ENCODE results near the gene PLXDC2.
"Not testable (repeated sequence)": the region's sequence is repeated elsewhere in the genome, so short reads cannot be mapped to it uniquely, and the experiment has no call there.

PLXDC2 gene

GRCh38 chr10:19999431-19999830 is 183.2 kb downstream of the PLXDC2 start:
- no peak for DNase-seq (ENCODE audit: low read depth)
- no peak for TF ChIP-seq CTCF (IDR thresholded peaks at IDR 0.05; ENCODE audit: control insufficient read depth, insufficient read depth, low read depth, low read length, missing control alignments)
- H3K4me3 ChIP-seq (ENCODE audit: control insufficient read depth, low read depth, low read length), result no peak overlapping the region

GRCh38 chr10:20002026-20002425 is 185.8 kb downstream of the PLXDC2 start:
- H3K4me3 ChIP-seq (ENCODE audit: control insufficient read depth, low read depth, low read length); DNase-seq (ENCODE audit: low read depth): not testable (repeated sequence)

- DNase-seq (ENCODE audit: low read depth), result no peak
- H3K4me3 ChIP-seq (ENCODE audit: control insufficient read depth, low read depth, low read length), result no peak overlapping the region
- TF ChIP-seq CTCF (IDR thresholded peaks at IDR 0.05; ENCODE audit: control insufficient read depth, insufficient read depth, low read depth, low read length, missing control alignments), result no peak
Observed at GRCh38 chr10:20002657-20003056, 186.4 kb downstream of the PLXDC2 start.

- H3K4me3 ChIP-seq (ENCODE audit: control insufficient read depth, low read depth, low read length), result no peak overlapping the region
- DNase-seq (ENCODE audit: low read depth), result no peak
- no peak for TF ChIP-seq CTCF (IDR thresholded peaks at IDR 0.05; ENCODE audit: control insufficient read depth, insufficient read depth, low read depth, low read length, missing control alignments)
Observed at GRCh38 chr10:20004087-20004523, 187.9 kb downstream of the PLXDC2 start.

- TF ChIP-seq CTCF (IDR thresholded peaks at IDR 0.05; ENCODE audit: control insufficient read depth, insufficient read depth, low read depth, low read length, missing control alignments), result no peak
- DNase-seq (ENCODE audit: low read depth), result no peak
- no peak overlapping the region for H3K4me3 ChIP-seq (ENCODE audit: control insufficient read depth, low read depth, low read length)
Observed at GRCh38 chr10:20005638-20006037, 189.4 kb downstream of the PLXDC2 start.

DNA sequence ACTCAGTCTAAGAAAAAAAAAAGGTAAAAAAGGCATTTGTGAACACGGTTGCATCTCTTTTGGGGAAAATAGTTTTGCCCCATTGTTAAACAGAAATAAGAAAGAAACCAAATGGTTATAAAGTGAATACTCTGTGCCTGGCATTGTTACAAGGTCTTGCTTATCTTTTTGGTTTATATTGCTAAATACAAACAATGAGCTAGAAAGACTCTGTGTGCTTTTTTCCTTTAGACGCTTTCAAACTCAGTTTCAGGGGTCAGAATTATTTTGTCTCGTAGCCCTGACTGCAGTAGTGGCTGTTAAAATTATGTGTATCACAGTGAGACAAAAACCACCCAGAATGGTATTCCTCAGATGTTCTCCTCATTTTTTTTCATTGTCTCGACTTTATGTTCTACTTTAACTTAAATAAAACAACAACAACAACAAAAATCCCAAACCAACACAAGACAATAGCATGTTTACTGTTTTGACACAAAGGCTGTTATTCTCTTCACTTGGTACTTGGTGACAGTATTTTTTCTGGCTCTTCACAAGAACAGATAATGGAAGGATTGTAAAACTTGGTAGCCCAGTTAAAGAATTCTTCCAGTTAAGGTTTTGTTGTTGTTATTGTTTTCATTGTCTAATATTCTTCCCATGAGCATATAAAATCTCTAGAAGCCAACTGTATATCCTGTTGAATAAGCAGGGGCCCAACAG is 190.1 kb downstream of the PLXDC2 start:
- no peak for DNase-seq (ENCODE audit: low read depth)
- H3K4me3 ChIP-seq (ENCODE audit: control insufficient read depth, low read depth, low read length), result no peak overlapping the region
- TF ChIP-seq CTCF (IDR thresholded peaks at IDR 0.05; ENCODE audit: control insufficient read depth, insufficient read depth, low read depth, low read length, missing control alignments), result no peak

DNA sequence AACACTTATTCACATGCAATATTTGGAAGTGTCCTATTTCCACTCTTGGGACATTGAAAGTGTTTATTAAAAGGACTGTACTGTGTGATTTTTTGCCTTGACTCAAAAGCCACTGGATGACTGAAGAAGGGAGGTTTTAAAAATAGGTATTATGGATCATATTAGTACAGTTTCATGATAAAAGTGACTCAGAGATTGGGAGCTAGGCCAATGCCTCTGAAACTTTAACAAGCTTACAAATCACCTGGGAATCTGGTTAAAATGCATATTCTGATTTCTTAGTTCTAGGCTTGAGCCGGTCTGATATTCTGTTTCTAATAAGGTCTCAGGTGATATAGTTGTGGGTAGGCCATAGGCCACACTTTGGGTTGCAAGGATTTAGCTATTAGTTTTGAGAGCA is 191.2 kb downstream of the PLXDC2 start:
- H3K4me3 ChIP-seq (ENCODE audit: control insufficient read depth, low read depth, low read length), result no peak overlapping the region
- no peak for DNase-seq (ENCODE audit: low read depth)
- no peak for TF ChIP-seq CTCF (IDR thresholded peaks at IDR 0.05; ENCODE audit: control insufficient read depth, insufficient read depth, low read depth, low read length, missing control alignments)
